SK-MEL-5 (cell line): ENCODE measurements around the gene APOBEC3H. TPM values are rescaled to one million over a fixed set of nuclear protein-coding genes. Genes with fewer than 3 reads are reported as not detected.

Experiments
- DNase-seq: peaks from one replicate; pipeline ENCODE4 v3.0.0-alpha.2; 2016; ENCODE audit warnings: low read depth, low spot score
- in situ Hi-C: cut with HindIII; loops from 2 replicates; pipeline ENCODE4 v1.10.0; 2016; ENCODE audit warnings: low sequenced_read_pairs, high pct_unique_total_duplicates, low pct_unique_long_range_greater_than_20kb
- total RNA-seq: library from RNA; depleted of rRNA; stranded (reverse); fragments of >200 nt; shearing (Covaris generic); gene quantifications from 2 replicates; pipeline ENCODE4 v1.2.3, GENCODE V29; 2014

The APOBEC3H gene
- total RNA-seq, 1 experiment from 2014 or later: 1.1 TPM

DNA sequence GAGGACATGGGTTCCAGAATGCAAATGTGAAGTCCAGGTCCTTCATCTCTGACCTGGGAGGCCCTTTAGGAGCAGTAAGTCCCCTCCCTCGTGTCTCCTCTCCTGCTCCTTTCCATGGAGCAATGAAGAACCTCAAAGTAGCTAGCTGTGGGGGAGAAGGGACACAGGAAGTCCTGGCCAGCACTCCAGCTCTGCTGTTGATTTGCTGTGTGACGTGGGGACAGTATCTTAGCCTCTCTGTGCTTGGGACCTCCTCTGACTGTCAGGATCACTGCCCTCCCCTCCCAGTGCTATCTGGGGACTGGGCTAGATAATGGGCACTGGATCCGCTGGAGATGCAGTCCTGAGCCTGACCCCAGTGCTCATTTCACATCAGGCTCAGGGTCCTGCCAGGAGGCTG, 1.1 kb upstream of the APOBEC3H start:
- no peak for DNase-seq
- in situ Hi-C loops: no loop called here

DNA sequence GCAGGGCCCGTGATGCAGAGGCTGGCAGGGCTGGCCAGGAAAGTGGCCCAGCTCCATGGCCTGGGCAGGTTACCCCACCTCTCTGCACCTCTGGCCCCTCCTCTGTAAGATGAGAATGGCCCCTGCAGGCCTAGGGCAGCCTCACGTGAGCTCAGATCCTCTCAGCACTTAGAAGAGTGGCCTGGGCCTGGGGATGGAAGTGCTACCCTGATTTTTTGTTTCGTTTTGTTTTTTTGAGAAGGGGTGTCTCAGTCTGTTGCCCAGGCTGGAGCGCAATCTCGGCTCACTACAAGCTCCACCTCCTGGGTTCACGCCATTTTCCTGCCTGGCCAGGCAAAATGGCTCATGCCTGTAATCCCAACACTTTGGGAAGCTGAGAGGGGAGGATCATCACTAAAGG, 982 bp downstream of the APOBEC3H start:
- in situ Hi-C loops: no loop called here
- DNase-seq: no peak

DNA sequence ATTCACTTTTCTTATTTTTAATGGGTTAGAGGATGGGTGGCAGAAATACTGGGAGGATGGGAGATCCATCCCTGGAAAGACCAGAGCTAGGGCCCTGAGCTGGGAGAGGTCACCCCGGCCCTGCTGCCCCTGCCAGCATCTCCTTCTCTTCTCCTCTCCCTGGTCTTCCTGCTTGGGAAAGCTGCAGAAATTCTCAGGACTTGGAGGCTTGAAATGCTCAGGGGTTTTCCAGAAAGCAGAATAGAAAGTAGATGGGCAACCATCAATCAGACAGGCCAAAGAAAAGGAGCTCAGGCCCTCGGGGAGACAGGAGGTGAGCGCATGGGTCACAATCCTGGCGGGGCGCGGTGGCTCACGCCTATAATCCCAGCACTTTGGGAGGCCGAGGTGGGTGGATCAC, 1.5 kb downstream of the APOBEC3H start:
- in situ Hi-C loops: no loop called here
- DNase-seq: no peak

DNA sequence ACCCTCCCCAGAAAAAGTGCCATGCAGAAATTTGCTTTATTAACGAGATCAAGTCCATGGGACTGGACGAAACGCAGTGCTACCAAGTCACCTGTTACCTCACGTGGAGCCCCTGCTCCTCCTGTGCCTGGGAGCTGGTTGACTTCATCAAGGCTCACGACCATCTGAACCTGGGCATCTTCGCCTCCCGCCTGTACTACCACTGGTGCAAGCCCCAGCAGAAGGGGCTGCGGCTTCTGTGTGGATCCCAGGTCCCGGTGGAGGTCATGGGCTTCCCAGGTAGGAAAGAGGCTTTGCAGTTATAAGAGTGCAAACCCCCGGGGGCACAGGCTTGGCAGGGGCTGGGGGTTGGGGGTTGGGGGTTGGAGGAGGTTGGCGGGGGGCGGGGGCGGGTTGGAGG, 4.2 kb downstream of the APOBEC3H start:
- no peak for DNase-seq
- in situ Hi-C loops: no loop called here

DNA sequence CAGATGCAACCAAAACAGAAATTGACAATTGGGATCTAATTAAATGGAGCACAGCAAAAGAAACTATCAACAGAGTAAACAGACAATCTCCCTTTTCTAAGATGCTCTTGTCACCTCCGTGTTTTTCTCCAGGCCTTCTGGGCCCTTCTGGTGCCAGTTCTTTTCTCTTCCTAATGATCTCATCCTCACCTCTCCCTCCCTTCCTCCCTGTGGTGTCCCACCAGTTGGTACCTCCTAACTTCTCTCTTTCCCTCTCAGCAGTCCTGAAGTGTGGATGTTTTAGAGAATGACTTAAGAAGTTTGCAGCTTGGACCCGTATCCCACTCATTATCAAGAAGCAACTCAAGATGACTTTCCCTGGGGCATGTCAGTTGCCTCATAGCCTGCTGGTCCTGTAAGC, 6.4 kb downstream of the APOBEC3H start:
- in situ Hi-C loops: no loop called here
- DNase-seq: no peak

DNA sequence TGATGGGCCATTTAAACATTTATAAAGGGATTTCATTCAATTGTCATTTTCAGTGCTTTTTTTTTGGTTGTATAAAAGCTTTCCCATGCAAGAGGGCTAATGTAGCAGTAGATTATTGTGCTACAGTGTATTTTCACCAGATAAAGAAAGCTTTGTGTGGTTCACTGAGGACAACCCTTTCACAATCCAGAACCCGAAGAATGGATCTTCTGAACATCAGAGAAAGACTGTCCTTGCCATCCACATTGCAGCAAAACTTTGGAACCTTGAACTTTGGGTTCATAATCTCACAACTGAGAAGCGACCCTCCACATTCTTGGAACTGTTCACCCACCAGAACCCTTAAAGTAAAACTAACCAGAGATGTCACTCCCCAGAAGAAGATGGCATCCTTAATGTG, 9.3 kb downstream of the APOBEC3H start:
- in situ Hi-C loops: no loop called here
- peak; percentile 52 for DNase-seq

DNA sequence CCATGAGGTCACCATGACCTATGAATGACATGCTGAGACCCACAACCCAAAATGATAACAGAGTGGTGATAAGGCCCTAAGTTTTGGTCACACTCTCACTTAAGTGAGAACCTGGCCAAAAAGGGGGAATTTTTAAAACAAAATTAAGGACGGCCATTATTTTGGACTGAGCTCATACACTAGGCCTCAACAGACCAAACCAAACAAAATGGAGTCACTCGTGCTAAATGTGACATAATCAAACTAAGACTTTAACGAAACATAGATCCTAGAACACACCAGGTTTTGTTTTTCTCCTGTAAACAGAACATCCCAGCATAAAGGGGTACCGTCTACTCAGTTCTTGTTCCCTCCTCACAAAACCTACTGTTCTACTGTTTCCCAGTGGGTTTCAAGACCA, 11.4 kb downstream of the APOBEC3H start:
- DNase-seq: no peak
- in situ Hi-C loops: no loop called here

DNA sequence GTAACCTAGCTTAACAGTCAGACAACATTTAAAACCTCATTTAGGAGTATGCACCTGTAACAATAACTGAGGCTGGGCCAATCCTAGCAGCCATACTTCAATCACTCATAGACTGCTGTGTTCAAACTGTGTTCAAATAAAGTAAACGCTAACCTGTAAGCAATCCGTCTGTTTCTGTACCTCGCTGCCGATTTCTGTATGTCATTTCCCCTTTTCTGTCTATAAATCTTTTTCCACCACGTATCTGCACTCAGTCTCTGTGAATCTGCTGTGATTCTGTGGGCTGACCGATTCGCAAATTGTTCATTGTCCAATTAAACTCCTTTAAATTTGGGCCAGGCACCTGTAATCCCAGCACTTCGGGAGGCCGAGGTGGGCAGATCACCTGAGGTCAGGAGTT, 12.3 kb downstream of the APOBEC3H start:
- DNase-seq: no peak
- in situ Hi-C loops: no loop called here

DNA sequence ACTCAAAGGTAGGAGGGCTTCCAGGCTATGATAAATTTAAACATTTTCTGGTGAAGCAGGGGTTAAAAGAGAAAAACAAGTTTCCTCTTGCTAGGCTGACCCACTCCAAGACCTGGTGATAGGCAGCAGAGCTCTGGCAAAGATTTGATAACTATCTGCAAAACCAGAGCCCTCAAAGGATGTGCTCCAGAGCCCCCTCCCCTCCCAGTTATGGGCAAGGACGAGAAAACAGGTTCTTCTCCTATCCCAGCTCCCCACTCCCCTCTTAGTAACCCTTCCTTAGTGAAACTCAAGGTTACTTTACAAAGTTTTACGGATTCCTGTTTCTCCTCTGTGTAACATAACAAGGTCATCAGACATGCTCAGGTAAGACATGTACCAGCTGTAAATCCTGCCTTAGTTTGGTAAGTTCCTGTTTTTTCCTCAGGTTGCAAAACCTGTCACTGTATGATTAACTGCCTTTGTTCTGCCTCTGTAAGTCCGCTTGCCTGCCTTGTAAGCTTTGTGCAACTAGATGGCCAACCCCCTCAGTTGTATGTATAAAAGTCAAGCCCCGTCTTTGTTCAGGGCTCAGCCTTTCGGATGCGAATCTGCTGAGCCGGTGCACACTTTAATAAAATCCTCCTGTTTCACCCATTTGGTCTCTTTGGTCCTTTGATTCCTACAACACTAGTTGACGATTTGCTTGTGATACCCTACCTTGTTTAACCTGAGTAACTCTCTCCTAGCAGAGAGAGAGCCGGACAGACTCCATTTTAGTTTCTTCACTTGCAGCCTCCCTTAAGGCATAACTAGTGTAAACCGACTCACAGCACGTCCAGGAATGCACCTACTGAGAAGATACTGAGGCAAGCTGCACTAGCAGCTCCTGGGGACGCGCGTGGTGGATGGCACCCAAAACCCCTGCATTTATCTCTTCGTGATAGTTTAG, 13.9 kb downstream of the APOBEC3H start:
- no peak for DNase-seq
- in situ Hi-C loops: no loop called here

DNA sequence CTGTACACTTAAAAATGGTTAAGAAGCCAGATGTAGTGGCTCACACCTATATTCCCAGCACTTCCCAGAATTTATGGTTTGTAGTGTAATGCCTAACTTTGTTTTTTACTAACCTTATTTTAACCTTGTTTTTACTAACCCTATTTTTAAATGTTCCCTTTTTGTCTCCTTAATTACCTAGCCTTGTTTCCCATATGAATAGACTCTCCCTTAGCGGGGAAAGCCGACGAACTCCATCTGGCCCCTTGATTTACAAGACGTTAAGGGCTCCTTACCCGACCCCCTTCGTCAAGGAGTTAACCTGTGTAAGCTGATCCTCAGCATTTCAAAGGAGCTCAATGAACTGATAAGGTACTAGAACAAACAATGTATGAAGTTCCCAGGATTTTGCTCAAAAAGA, 17.1 kb downstream of the APOBEC3H start:
- in situ Hi-C loops: no loop called here
- DNase-seq: no peak

DNA sequence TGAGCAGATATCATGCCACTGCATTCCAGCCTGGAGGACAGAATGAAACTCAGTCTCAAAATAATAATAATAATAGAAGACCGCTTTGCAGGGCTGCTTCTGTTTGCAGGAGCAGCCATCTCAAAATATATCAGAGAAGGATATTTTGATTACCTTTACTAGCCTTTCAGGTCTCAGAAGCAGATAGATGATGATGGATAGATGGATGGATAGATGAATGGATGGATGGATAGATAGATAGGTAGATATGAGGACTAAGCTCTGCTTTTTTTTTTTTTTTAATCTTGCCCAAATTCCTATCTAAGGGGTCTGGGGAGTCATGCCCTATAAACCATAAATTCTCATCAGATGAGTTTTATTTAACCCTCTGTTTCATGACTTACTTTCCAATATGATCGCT, 18.5 kb downstream of the APOBEC3H start:
- in situ Hi-C loops: no loop called here
- no peak for DNase-seq

DNA sequence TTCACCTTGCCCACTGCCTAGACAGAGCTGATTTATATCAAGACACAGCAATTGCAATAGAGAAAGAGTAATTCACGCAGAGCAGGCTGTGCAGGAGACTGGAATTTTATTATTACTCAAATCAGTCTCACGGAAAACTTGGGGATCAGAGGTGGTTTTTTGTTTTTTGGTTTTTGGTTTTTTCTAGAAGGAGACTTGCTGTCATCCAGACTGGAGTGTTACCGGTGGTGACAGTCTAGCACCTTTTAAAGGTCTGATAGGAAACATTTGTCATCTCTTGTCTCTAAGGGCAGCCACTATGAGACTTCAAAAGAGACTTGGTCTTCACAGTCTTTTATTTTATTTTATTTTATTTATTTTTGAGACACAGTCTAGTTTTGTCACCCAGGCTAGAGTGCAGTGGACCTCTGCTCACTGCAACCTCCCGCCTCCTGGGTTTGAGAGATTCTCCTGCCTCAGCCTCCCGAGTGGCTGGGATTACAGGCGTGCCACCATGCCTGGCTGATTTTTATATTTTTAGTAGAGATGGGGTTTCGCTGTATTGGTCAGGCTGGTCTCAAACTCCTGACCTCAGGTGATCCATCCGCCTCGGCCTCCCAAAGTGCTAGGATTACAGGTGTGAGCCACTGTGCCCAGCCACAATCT, 19.1 kb downstream of the APOBEC3H start:
- DNase-seq: no peak
- in situ Hi-C loops: no loop called here

DNA sequence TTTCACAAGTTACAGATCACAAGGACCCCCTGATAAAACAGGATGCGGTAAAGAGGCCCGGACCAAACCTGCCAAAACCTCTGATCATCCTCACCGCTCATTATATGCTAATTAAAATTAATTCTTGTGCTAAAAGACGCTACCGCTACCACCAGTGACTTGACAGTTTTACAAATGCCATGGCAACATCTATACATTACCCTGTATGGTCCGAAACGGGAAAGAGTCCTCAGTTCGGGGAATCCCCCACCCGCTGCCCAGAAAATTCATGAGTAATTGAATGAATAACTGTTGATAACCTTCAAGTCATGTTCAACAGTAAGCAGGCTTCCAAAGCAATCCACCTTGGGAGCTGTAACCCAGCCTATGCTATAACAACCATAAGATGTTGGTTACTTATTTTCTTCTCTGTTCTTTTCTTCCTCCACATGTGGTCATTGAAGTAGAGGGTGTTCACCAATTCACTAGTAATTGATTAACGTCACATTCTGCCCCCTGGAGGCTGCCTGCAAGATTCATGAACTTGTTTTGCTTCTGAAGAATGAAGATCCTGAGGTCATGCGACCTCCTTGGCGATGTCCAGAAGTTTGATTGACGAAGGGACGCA, 20.6 kb downstream of the APOBEC3H start:
- in situ Hi-C loops: no loop called here
- DNase-seq: peak; percentile 78

DNA sequence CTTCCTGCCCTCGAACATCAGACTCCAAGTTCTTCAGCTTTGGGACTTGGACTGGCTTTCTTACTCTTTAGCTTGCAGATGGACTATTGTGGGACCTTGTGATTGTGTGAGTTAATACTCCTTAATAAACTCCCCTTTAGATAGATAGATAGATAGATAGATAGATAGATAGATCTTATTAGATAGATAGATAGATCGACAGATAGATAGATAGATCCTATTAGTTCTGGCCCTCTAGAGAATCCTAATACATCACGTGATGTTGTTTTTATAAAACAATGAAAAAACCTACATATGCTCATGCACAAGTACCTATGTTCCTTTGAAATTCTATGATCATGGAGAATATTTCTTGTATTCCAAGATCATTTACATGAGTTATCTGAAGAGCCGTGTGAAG, 23.9 kb downstream of the APOBEC3H start:
- DNase-seq: no peak
- in situ Hi-C loops: no loop called here

DNA sequence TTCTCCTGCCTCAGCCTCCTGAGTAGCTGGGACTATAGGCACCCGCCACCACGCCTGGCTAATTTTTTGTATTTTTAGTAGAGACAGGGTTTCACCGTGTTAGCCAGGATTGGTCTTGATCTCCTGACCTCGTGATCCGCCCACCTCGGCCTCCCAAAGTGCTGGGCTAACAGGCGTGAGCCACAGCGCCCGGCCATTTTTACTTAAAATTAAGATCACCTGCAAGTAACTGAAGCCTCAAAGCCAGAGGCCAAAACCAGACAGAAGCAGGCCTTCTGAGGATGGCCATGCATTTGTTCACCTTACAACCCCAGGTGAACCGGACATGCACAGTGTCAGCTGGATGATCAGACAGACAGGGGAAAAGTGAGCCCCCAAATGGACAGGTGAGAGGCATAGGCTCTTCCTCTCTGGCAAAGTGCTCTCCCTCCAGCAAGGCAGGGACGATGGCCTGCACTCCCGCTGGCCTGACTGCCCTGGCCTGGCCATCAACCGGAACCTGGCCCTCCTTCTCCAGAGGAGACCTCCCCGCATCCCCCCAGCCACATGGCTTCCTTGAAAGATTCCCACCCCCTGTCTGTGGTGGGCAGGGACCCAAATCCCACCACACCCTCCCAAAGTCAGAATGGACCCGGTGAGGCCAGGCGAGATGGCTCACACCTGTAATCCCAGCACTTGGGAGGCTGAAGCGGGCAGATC, 25.9 kb downstream of the APOBEC3H start:
- in situ Hi-C loops: no loop called here
- DNase-seq: no peak

DNA sequence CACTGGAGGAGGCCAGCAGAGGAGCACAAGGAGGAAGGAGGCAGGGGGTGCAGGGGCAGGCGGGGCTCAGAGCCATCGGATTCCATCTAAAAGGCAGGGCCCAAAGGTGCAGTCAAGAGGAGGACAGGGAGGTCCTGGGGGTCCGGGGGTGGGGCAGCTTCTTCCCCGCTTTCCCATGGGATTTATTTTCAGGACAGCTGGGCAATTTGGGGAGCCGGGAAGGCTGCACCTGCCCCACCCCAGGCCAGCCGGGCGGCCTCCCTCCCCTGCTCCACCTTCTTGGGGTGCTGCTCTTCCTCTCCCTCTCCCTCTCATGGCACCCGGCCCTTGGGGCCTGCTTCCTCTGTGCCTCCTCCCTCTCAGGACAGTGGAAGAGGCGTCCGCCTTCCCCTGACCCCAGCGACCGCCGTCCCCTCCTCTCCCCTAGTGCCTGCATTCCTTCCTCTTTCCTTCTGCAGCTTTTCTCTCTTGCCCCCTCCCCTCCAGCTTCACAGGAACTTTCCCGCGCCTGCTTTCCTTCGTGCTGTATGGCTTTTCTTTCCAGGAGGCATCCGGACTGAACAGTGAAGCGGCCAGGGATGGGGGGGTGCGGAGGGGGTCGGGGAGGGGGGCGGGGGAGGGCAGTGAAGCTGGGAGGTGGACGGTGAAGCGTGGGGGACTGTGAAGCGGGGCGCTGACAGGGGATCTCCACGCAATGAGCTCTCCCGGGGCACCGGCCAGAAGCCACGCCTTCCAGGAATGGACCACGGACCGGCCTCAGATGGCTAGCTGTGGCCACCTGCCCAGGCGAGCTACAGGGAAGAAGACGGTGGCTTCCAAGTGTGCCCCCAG, 26.9 kb downstream of the APOBEC3H start:
- no peak for DNase-seq
- in situ Hi-C loops: no loop called here

DNA sequence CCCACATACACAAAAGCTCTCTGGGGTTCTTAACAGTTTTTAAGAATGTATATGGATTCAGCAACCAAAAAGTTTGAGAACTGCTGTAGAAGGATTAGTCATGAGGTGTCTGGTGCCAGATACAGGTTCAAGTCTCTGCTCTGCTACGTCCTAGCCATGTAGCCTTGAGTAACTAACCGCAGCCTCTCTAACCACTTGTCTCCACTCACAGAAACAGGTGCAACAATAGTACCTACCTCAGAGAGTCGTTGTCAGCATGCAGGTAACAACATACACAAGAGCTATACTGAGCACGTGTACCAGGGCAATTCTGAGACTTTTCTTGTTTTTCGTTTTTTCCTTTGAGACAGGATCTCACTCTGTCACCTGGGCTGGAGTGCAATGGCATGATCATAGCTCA, 28.6 kb downstream of the APOBEC3H start:
- in situ Hi-C loops: no loop called here
- no peak for DNase-seq
